Thoracic aorta (tissue), 2 donors: ENCODE results near the gene SUPT16H. TPM values are rescaled to one million over a fixed set of nuclear protein-coding genes. Genes with fewer than 3 reads are reported as not detected.
A peak's percentile ranks its signal among the peaks of the same experiment; 100 is the strongest.

ENCODE experiments used
- ATAC-seq: fragments of 150-250 bp; one replicate; pipeline ENCODE4 v1.8.0; 2017; ENCODE audit warnings: low read depth; ENCODE audit not compliant: insufficient number of reproducible peaks, low FRiP score
- DNase-seq: peaks from one replicate; pipeline ENCODE4 v3.0.0-alpha.2; 2020; ENCODE audit warnings: low spot score
- H3K27ac ChIP-seq, 2 donors: fragments of 200-600 bp; sonication (generic); 1 replicate in 1 of 2; 2 replicates in 1 of 2; pipeline ENCODE4 v1.5.1; 2016; ENCODE audit warnings: mild to moderate bottlenecking in 2 of 2, moderate library complexity in 2 of 2
- H3K27me3 ChIP-seq: fragments of 200-600 bp; sonication (generic); replicated peaks from 2 replicates; pipeline ENCODE4 v1.6.0; 2016; ENCODE audit warnings: mild to moderate bottlenecking; ENCODE audit not compliant: insufficient read depth
- H3K36me3 ChIP-seq: fragments of 200-600 bp; sonication (generic); one replicate; pipeline ENCODE4 v1.5.1; 2016
- H3K4me1 ChIP-seq, 2 donors: fragments of 200-600 bp; sonication (generic); 1 replicate in 1 of 2; 2 replicates in 1 of 2; pipeline versions ENCODE4 v1.5.1 to v1.6.0; 2016; ENCODE audit warnings: low read depth in 2 of 2, mild to moderate bottlenecking in 1 of 2; ENCODE audit not compliant: control insufficient read depth in 1 of 2
- H3K4me3 ChIP-seq: fragments of 200-600 bp; sonication (generic); 2 replicates; pipeline ENCODE4 v1.5.1; 2016; ENCODE audit warnings: mild to moderate bottlenecking
- H3K9me3 ChIP-seq: fragments of 200-600 bp; sonication (generic); 2 replicates; pipeline ENCODE4 v1.5.1; 2016
- CTCF ChIP-seq: fragments of 200-600 bp; sonication (generic); IDR thresholded peaks from one replicate; pipeline ENCODE4 v1.5.1; 2019; ENCODE audit warnings: antibody characterized with exemption
- total RNA-seq, 2 donors: library from RNA; depleted of rRNA; stranded (reverse); fragments of >200 nt; gene quantifications; one replicate each; pipeline versions ENCODE4 v1.1.0 to v1.2.3, GENCODE V29; 2016

Gene SUPT16H
- total RNA-seq, 2 donors from 2014 or later, result 48.1 to 87.3 TPM

- H3K27ac ChIP-seq, result no peak overlapping the region
- no peaks in the 10 kb centered on the region for H3K27me3 ChIP-seq
- peaks cover 0 to 7% of the 10 kb centered on the region in 2 donors for H3K4me1 ChIP-seq
- H3K36me3 ChIP-seq, result no peaks in the 10 kb centered on the region
- no peak for DNase-seq
- no peaks in the 10 kb centered on the region for H3K9me3 ChIP-seq
- no peak for TF ChIP-seq CTCF
- no peak for ATAC-seq
- H3K4me3 ChIP-seq, result no peak overlapping the region
These were observed 72.2 kb downstream of the SUPT16H start for GRCh38 chr14:21311614-21312013.

GRCh38 chr14:21309956-21310355 lies 73.9 kb downstream of the SUPT16H start:
- TF ChIP-seq CTCF, result no peak
- no peaks in the 10 kb centered on the region for H3K9me3 ChIP-seq

GRCh38 chr14:21309238-21309636 lies 74.6 kb downstream of the SUPT16H start:
- Histone ChIP-seq H3K4me3 (peak overlapping the region; percentile 52), H3K27me3 (no peaks in the 10 kb centered on the region), H3K4me1 (peaks cover 0 to 7% of the 10 kb centered on the region in 2 donors), H3K27ac (no peak overlapping the region), H3K36me3 (no peaks in the 10 kb centered on the region), H3K9me3 (no peaks in the 10 kb centered on the region)
- DNase-seq (no peak), ATAC-seq (no peak)
- TF ChIP-seq CTCF, result no peak

More at GRCh38 chr14:21309956-21310355, 73.9 kb downstream of the SUPT16H start:
- Histone ChIP-seq H3K36me3 (no peaks in the 10 kb centered on the region), H3K4me3 (no peak overlapping the region), H3K4me1 (peaks cover 0 to 7% of the 10 kb centered on the region in 2 donors), H3K27ac (no peak overlapping the region), H3K27me3 (no peaks in the 10 kb centered on the region)
- no peak for DNase-seq
- no peak for ATAC-seq

GRCh38 chr14:21308479-21309237 lies 75.2 kb downstream of the SUPT16H start:
- H3K4me1 ChIP-seq, result peaks cover 0 to 7% of the 10 kb centered on the region in 2 donors
- no peaks in the 10 kb centered on the region for H3K36me3 ChIP-seq
- no peaks in the 10 kb centered on the region for H3K9me3 ChIP-seq
- ATAC-seq (no peak), DNase-seq (no peak)
- no peak overlapping the region for H3K27ac ChIP-seq
- no peaks in the 10 kb centered on the region for H3K27me3 ChIP-seq
- H3K4me3 ChIP-seq, result peak overlapping the region; percentile 52
- no peak for TF ChIP-seq CTCF

- Histone ChIP-seq H3K36me3 (no peaks in the 10 kb centered on the region), H3K4me1 (peaks cover 0 to 7% of the 10 kb centered on the region in 2 donors), H3K27me3 (no peaks in the 10 kb centered on the region), H3K27ac (no peak overlapping the region), H3K9me3 (no peaks in the 10 kb centered on the region), H3K4me3 (peak overlapping the region; percentile 52)
- DNase-seq (no peak), ATAC-seq (no peak)
- no peak for TF ChIP-seq CTCF
These were observed 75.7 kb downstream of the SUPT16H start for GRCh38 chr14:21308132-21308478.
